ENCODE data around the gene PRX. TPM values are rescaled to one million over a fixed set of nuclear protein-coding genes. Genes with fewer than 3 reads are reported as not detected.

The PRX gene
- total and polyA plus RNA-seq, 9 of the 15 experiments (the other 6 are each of a cell fraction or from before 2014, with no cell fraction given), result 0.65 to 3.5 (median 1.7) TPM; not detected in 2

DNA sequence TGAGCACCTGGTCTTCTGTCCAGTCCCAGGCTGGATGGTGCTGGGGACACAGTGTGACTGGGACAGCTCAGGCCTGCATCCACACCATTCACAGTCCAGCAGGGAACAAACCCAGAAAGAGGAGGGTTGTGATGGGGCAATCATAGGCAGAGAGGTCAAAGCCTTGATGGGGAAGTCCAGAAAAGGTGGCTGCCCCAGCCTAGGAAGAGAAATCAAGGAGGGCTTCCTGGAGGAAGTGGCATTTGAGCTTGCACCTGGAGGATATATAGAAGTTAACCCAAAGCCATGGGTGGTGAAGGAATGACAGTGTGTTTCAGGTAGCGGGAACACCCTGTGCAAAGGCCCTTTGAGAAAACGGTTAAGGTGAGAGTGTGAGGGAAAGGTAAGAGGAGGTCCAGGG is 2.6 kb upstream of the PRX start (continued):
- TF ChIP-seq CC2D1A (IDR thresholded peaks at IDR 0.05) (peak; percentile 48; the same call in 1 of the 2 replicates), GABPB2 (CRISPR knock-in tag; conservative IDR thresholded peaks at IDR 0.05) (no peak), BCOR (IDR thresholded peaks at IDR 0.05) (peak; percentile 100), CHD4 (IDR thresholded peaks at IDR 0.05; ENCODE audit: insufficient read depth, insufficient replicate concordance, low read depth, low read length, poor library complexity, severe bottlenecking) (peak; percentile 89), RFX5 (IDR thresholded peaks at IDR 0.05; ENCODE audit: low read depth, low read length) (no peak), ETS2 (tag; IDR thresholded peaks at IDR 0.05; ENCODE audit: borderline replicate concordance, poor library complexity, severe bottlenecking) (no peak), RBM34 (IDR thresholded peaks at IDR 0.05; ENCODE audit: borderline replicate concordance, insufficient read depth, low read length) (no peak), ZC3H8 (IDR thresholded peaks at IDR 0.05) (no peak), IFI16 (CRISPR knock-in tag; IDR thresholded peaks at IDR 0.05) (no peak), ELF4 (CRISPR knock-in tag; IDR thresholded peaks at IDR 0.05) (no peak)
- TF ChIP-seq, protein P1, sequence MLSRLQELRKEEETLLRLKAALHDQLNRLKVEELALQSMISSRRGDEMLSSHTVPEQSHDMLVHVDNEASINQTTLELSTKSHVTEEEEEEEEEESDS (CRISPR knock-in tag; IDR thresholded peaks at IDR 0.05), result no peak
- TF ChIP-seq, protein P2, sequence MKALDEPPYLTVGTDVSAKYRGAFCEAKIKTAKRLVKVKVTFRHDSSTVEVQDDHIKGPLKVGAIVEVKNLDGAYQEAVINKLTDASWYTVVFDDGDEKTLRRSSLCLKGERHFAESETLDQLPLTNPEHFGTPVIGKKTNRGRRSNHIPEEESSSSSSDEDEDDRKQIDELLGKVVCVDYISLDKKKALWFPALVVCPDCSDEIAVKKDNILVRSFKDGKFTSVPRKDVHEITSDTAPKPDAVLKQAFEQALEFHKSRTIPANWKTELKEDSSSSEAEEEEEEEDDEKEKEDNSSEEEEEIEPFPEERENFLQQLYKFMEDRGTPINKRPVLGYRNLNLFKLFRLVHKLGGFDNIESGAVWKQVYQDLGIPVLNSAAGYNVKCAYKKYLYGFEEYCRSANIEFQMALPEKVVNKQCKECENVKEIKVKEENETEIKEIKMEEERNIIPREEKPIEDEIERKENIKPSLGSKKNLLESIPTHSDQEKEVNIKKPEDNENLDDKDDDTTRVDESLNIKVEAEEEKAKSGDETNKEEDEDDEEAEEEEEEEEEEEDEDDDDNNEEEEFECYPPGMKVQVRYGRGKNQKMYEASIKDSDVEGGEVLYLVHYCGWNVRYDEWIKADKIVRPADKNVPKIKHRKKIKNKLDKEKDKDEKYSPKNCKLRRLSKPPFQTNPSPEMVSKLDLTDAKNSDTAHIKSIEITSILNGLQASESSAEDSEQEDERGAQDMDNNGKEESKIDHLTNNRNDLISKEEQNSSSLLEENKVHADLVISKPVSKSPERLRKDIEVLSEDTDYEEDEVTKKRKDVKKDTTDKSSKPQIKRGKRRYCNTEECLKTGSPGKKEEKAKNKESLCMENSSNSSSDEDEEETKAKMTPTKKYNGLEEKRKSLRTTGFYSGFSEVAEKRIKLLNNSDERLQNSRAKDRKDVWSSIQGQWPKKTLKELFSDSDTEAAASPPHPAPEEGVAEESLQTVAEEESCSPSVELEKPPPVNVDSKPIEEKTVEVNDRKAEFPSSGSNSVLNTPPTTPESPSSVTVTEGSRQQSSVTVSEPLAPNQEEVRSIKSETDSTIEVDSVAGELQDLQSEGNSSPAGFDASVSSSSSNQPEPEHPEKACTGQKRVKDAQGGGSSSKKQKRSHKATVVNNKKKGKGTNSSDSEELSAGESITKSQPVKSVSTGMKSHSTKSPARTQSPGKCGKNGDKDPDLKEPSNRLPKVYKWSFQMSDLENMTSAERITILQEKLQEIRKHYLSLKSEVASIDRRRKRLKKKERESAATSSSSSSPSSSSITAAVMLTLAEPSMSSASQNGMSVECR (CRISPR knock-in tag; IDR thresholded peaks at IDR 0.05), result no peak
- TF ChIP-seq, protein P3, sequence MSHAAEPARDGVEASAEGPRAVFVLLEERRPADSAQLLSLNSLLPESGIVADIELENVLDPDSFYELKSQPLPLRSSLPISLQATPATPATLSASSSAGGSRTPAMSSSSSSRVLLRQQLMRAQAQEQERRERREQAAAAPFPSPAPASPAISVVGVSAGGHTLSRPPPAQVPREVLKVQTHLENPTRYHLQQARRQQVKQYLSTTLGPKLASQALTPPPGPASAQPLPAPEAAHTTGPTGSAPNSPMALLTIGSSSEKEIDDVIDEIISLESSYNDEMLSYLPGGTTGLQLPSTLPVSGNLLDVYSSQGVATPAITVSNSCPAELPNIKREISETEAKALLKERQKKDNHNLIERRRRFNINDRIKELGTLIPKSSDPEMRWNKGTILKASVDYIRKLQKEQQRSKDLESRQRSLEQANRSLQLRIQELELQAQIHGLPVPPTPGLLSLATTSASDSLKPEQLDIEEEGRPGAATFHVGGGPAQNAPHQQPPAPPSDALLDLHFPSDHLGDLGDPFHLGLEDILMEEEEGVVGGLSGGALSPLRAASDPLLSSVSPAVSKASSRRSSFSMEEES (CRISPR knock-in tag; IDR thresholded peaks at IDR 0.05), result no peak
- TF ChIP-seq, protein P4, sequence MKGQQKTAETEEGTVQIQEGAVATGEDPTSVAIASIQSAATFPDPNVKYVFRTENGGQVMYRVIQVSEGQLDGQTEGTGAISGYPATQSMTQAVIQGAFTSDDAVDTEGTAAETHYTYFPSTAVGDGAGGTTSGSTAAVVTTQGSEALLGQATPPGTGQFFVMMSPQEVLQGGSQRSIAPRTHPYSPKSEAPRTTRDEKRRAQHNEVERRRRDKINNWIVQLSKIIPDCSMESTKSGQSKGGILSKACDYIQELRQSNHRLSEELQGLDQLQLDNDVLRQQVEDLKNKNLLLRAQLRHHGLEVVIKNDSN (CRISPR knock-in tag; IDR thresholded peaks at IDR 0.05), result no peak
- TF ChIP-seq, protein P5, sequence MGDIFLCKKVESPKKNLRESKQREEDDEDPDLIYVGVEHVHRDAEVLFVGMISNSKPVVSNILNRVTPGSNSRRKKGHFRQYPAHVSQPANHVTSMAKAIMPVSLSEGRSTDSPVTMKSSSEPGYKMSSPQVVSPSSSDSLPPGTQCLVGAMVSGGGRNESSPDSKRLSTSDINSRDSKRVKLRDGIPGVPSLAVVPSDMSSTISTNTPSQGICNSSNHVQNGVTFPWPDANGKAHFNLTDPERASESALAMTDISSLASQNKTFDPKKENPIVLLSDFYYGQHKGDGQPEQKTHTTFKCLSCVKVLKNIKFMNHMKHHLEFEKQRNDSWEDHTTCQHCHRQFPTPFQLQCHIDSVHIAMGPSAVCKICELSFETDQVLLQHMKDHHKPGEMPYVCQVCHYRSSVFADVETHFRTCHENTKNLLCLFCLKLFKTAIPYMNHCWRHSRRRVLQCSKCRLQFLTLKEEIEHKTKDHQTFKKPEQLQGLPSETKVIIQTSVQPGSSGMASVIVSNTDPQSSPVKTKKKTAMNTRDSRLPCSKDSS (IDR thresholded peaks at IDR 0.05; ENCODE audit: low read depth, partially characterized antibody), result no peak
